K562 (cell line): Measurements from ENCODE around the gene KISS1. TPM values are rescaled to one million over a fixed set of nuclear protein-coding genes. Genes with fewer than 3 reads are reported as not detected.

Experiments used
- ATAC-seq: fragments of 200-7000 bp; cut with Tn5 transposase; 3 replicates; pipeline ENCODE4 v1.9.1; 2020; ENCODE audit warnings: moderate library complexity
- BruUV-seq: library from RNA; stranded (reverse); fragments of 400-500 nt; replicated peaks from 2 replicates; lab custom pipeline; 2021; lab: Mats Ljungman, UMichigan
- CTCF ChIA-PET: fragments of 300-600 bp; formaldehyde crosslinking; extraction: SDS; loops from one replicate; lab custom pipeline; 2021; ENCODE audit warnings: low intra/inter-chr PET ratio; lab: Yijun Ruan, JAX
- POLR2A ChIA-PET: fragments of 300-600, 350-650 bp; sonication (Branson Sonifier 250); formaldehyde crosslinking; extraction: SDS; loops from one replicate; lab custom pipeline; 2021; ENCODE audit warnings: antibody characterized with exemption, inconsistent platforms; lab: Yijun Ruan, JAX
- DNase-seq, 4 experiments: peaks; one replicate each; pipeline versions ENCODE4 v3.0.0 to v3.0.0-alpha.2; 2011 to 2018; ENCODE audit warnings: low spot score in 3 of 4, mixed read lengths in 3 of 4; ENCODE audit errors: extremely low read depth in 1 of 4
- FAIRE-seq: peaks from 2 replicates; lab custom pipeline; 2011; peaks lifted over from hg19 to GRCh38; lab: Jason Lieb, UNC
- H2AFZ ChIP-seq: 2 replicates; pipeline ENCODE4 v1.6.0; 2011; ENCODE audit warnings: low read depth, low read length, control low read depth, inconsistent platforms
- H3K27ac ChIP-seq: fragments of 200-600 bp; 3 replicates; pipeline ENCODE4 v1.8.0; 2011; ENCODE audit warnings: low read depth, mild to moderate bottlenecking, control low read depth, inconsistent platforms, low read length, moderate library complexity, mixed read lengths; ENCODE audit errors: extremely low read depth
- H3K27me3 ChIP-seq, 2 experiments: fragments of 300-600 bp in 1 of 2; 2 replicates in 1 of 2; 3 replicates in 1 of 2; pipeline versions ENCODE4 v1.6.0 to v1.8.0; 2011; ENCODE audit warnings: inconsistent platforms in 2 of 2, low read length in 2 of 2, mild to moderate bottlenecking in 1 of 2, mixed read lengths in 1 of 2, moderate library complexity in 1 of 2; ENCODE audit not compliant: control insufficient read depth in 2 of 2, insufficient read depth in 2 of 2
- H3K36me3 ChIP-seq: fragments of 300-600 bp; 3 replicates; pipeline ENCODE4 v1.8.0; 2011; ENCODE audit warnings: mild to moderate bottlenecking, low read length, inconsistent platforms; ENCODE audit not compliant: control insufficient read depth, insufficient read depth
- H3K4me1 ChIP-seq, 2 experiments: fragments of 200-600 bp in 1 of 2; replicated peaks in 1 of 2; 2 replicates in 1 of 2; 3 replicates in 1 of 2; pipeline versions ENCODE4 v1.5.1 to v1.8.0; 2011; ENCODE audit warnings: inconsistent platforms in 2 of 2, low read length in 2 of 2, mild to moderate bottlenecking in 1 of 2, mixed read lengths in 1 of 2, moderate library complexity in 1 of 2; ENCODE audit not compliant: control insufficient read depth in 2 of 2, insufficient read depth in 2 of 2
- H3K4me2 ChIP-seq: 2 replicates; pipeline ENCODE4 v1.6.1; 2011; ENCODE audit warnings: low read length, control low read depth, inconsistent platforms, mixed read lengths; ENCODE audit not compliant: insufficient read depth
- H3K4me3 ChIP-seq: fragments of 200-600 bp; sonication (generic), shearing (Covaris generic); 2 replicates; pipeline ENCODE4 v1.5.1; 2016; ENCODE audit warnings: control low read depth, inconsistent platforms
- H3K79me2 ChIP-seq: fragments of 200-600 bp; 3 replicates; pipeline ENCODE4 v1.8.0; 2011; ENCODE audit warnings: low read length, inconsistent platforms; ENCODE audit not compliant: control insufficient read depth, insufficient read depth
- H3K9ac ChIP-seq, 2 experiments: 2 replicates each; pipeline versions ENCODE4 v1.6.0 to v1.6.1; 2011; ENCODE audit warnings: low read depth in 2 of 2, low read length in 2 of 2, control low read depth in 1 of 2, inconsistent platforms in 1 of 2, mild to moderate bottlenecking in 1 of 2, mixed read lengths in 1 of 2; ENCODE audit not compliant: insufficient read depth in 1 of 2
- H3K9me1 ChIP-seq: one replicate; pipeline ENCODE4 v1.6.0; 2011; ENCODE audit warnings: inconsistent platforms, mild to moderate bottlenecking, low read length, moderate library complexity; ENCODE audit not compliant: control insufficient read depth, insufficient read depth
- H3K9me3 ChIP-seq: replicated peaks from 2 replicates; pipeline ENCODE4 v1.5.1; 2011; ENCODE audit warnings: low read depth, low read length, inconsistent platforms; ENCODE audit not compliant: control insufficient read depth, insufficient read depth
- H4K20me1 ChIP-seq: replicated peaks from 2 replicates; pipeline ENCODE4 v1.6.1; 2011; ENCODE audit warnings: low read length, inconsistent platforms, mixed read lengths; ENCODE audit not compliant: control insufficient read depth, insufficient read depth
- ATF4 ChIP-seq: fragments of 450-650 bp; formaldehyde crosslinking; IDR thresholded peaks from 2 replicates; pipeline ENCODE4 v1.4.0; 2022; ENCODE audit warnings: mild to moderate bottlenecking, moderate library complexity
- CEBPB ChIP-seq: fragments of 450-650 bp; IDR thresholded peaks from 2 replicates; pipeline ENCODE4 v1.6.1; 2016; ENCODE audit warnings: missing genetic modification characterization, missing compliant biosample characterization
- DDX20 ChIP-seq: fragments of 450-650 bp; IDR thresholded peaks from 2 replicates; pipeline ENCODE4 v1.6.1; 2016; ENCODE audit warnings: missing genetic modification characterization, low read depth, mild to moderate bottlenecking, missing compliant biosample characterization, moderate library complexity
- ETS2 ChIP-seq: IDR thresholded peaks from 2 replicates; pipeline ENCODE4 v1.6.1; 2016; ENCODE audit warnings: borderline replicate concordance, missing genetic modification characterization, mild to moderate bottlenecking, moderate library complexity, missing compliant biosample characterization; ENCODE audit not compliant: poor library complexity, severe bottlenecking
- HNRNPH1 ChIP-seq: fragments of 200-400 bp; formaldehyde crosslinking; optimal IDR thresholded peaks from 2 replicates; pipeline ENCODE3; 2017; ENCODE audit warnings: low read depth, mild to moderate bottlenecking, low read length, moderate library complexity
- PTRF ChIP-seq: fragments of 450-650 bp; IDR thresholded peaks from 2 replicates; pipeline ENCODE4 v1.6.1; 2016; ENCODE audit warnings: mild to moderate bottlenecking, missing genetic modification characterization, missing compliant biosample characterization
- ZNF134 ChIP-seq: fragments of 250-450 bp; sonication (Bioruptor Pico); conservative IDR thresholded peaks from 2 replicates; pipeline ENCODE4 v1.4.0; 2020
- ZNF24 ChIP-seq: fragments of 450-650 bp; IDR thresholded peaks from 2 replicates; pipeline ENCODE4 v1.6.1; 2016
- ZNF668 ChIP-seq: fragments of 250-450 bp; sonication (Bioruptor Pico); IDR thresholded peaks from 2 replicates; pipeline ENCODE4 v1.8.0; 2022; ENCODE audit warnings: mild to moderate bottlenecking, inconsistent platforms
- WGBS: fragments of 100-300 bp; shearing (Covaris generic); methylation state at CpG from one replicate; pipeline ENCODE4 v1.1.6; 2016; ENCODE audit warnings: low coverage, mixed read lengths; ENCODE audit not compliant: insufficient coverage; ENCODE audit errors: missing lambda C conversion rate; 5-methylcytosine and 5-hydroxymethylcytosine counted together
- in situ Hi-C: fragments of 300-500 bp; cut with MboI; formaldehyde crosslinking; loops from 4 replicates; pipeline ENCODE4 v1.15.0; 2018; ENCODE audit warnings: inconsistent platforms, mixed read lengths
- intact Hi-C: fragments of 100-400 bp; cut with micrococcal nuclease; formaldehyde crosslinking; loops from 2 replicates; pipeline ENCODE4 v1.14.2; 2022
- polyA plus RNA-seq, 8 experiments: library from polyadenylated mRNA; depleted of rRNA in 4 of 8; stranded (reverse) in 5 of 8; unstranded in 3 of 8; fragments of >200 nt; fragmentation: Nextera tagmentation in 2 of 8; fragmentation: Illumina TruSeq in 1 of 8; extraction: Ambion mirVana in 2 of 8; extraction: Trizol in 1 of 8; gene quantifications; 2 replicates each; pipeline versions ENCODE4 v1.2.1 to v1.2.3, GENCODE V29; 2011 to 2014; ENCODE audit warnings: inconsistent platforms in 1 of 8, missing spikeins in 1 of 8
- total RNA-seq, 7 experiments: library from RNA; depleted of rRNA in 6 of 7; stranded (reverse); fragments of >200 nt in 6 of 7; fragmentation: Illumina TruSeq in 2 of 7; extraction: Trizol in 2 of 7; gene quantifications; 2 replicates each; pipeline versions ENCODE4 v1.2.1 to v1.2.3, GENCODE V29; 2011 to 2021; ENCODE audit warnings: low replicate concordance in 1 of 7

KISS1 gene
- total and polyA plus RNA-seq, 9 of the 15 experiments (the other 6 are each of a cell fraction or from before 2014, with no cell fraction given), result 0.31 TPM; not detected in 8

DNA sequence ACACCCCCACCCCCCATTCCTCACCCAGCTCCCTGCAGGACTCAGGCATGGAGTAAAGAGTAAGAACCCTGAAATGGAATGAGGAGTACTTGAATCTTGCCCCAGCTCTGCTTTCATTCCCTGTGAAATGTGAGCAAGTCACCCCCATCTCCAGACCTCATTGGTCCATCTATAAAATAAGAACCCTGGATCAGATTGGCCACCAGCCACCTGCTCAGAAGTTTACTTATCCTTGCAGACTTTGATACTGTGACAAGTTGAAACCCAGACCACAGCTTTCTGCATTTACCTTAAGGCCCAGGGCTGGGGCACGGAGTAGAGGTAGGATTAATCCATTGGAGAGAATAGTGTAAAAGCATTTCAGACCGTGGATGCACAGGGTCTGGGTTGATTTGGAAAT is 2.2 kb downstream of the KISS1 start:
- Histone ChIP-seq H3K9ac (no peak overlapping the region), H3K79me2 (no peaks in the 10 kb centered on the region), H3K27ac (no peak overlapping the region), H3K4me2 (no peak overlapping the region), H2AFZ (no peak overlapping the region), H3K9me1 (no peaks in the 10 kb centered on the region), H4K20me1 (0 out of 2 replicates have a peak, but pooled peaks cover 3% of the 10 kb centered on the region), H3K27me3 (peaks cover 31 to 73% of the 10 kb centered on the region in 2 experiments)
- CTCF ChIA-PET, result no interaction called here
- DNase-seq (no peak), ATAC-seq (no peak)
- in situ Hi-C loops, result no loop called here
- 3% methylated on average over 2 of the region's 2 CpGs for WGBS
- no TSS peak for BruUV-seq
- no peak for TF ChIP-seq HNRNPH1
- no peak for TF ChIP-seq ZNF24
- no peak for TF ChIP-seq ZNF134
- no peak for TF ChIP-seq ATF4 (CRISPR knock-in tag)
- no peak for TF ChIP-seq DDX20
- TF ChIP-seq PTRF, result no peak
- no peak for TF ChIP-seq ETS2 (tag)
- no peak for TF ChIP-seq CEBPB (tag)
- TF ChIP-seq ZNF668 (CRISPR knock-in tag), result no peak
- TF ChIP-seq, all 486 proteins: peak for 0
- intact Hi-C loops, result no loop called here
- Histone ChIP-seq H3K4me3 (no peak overlapping the region), H3K9me3 (no peaks in the 10 kb centered on the region; the same call in 1 of the 2 replicates), H3K36me3 (no peaks in the 10 kb centered on the region), H3K4me1 (peaks cover 0 to 4% of the 10 kb centered on the region in 2 experiments; a peak in 2 of 5 replicates)
- POLR2A ChIA-PET, result interaction anchor here (0.5 to 0.7 kb wide), 2 partner anchors 96 to 149 kb away, joined by 3 read pairs; no protein-coding TSS in a partner anchor
- FAIRE-seq, result no peak
